CD4-positive, alpha-beta T cell treated with Interleukin-15 for 1 hour (primary cell): ENCODE measurements around the gene C1orf50.
A peak's percentile ranks its signal among the peaks of the same experiment; 100 is the strongest.
"Not testable (repeated sequence)": the region's sequence is repeated elsewhere in the genome, so short reads cannot be mapped to it uniquely, and the experiment has no call there.

ENCODE experiments used
- DNase-seq: peaks from one replicate; pipeline ENCODE4 v3.0.0-alpha.2; 2020

Gene C1orf50

GRCh38 chr1:42806171-42806570 is 39.1 kb downstream of the C1orf50 start:
- DNase-seq: no peak

- DNase-seq: no peak
Observed at GRCh38 chr1:42806593-42806992, 39.5 kb downstream of the C1orf50 start.

GRCh38 chr1:42807056-42807668 is 40.1 kb downstream of the C1orf50 start:
- no peak for DNase-seq

- DNase-seq: not testable (repeated sequence)
Observed at GRCh38 chr1:42814815-42815214, 47.8 kb downstream of the C1orf50 start.

- no peak for DNase-seq
Observed at GRCh38 chr1:42815941-42816584, 49.0 kb downstream of the C1orf50 start.

GRCh38 chr1:42816585-42817439 is 49.8 kb downstream of the C1orf50 start, which contains the start of the genes ERMAP and SVBP:
Gene ERMAP (plus strand): TSS chr1:42817122. CDS start chr1:42830449, 13,327 bp downstream.
Gene SVBP (minus strand): TSS chr1:42817397. CDS start chr1:42816544, 853 bp downstream.
- peak; percentile 92 for DNase-seq

- no peak for DNase-seq
Observed at GRCh38 chr1:42817440-42817767, 50.4 kb downstream of the C1orf50 start.

- no peak for DNase-seq
Observed at GRCh38 chr1:42817976-42818375, 50.9 kb downstream of the C1orf50 start.

GRCh38 chr1:42820813-42821212 is 53.8 kb downstream of the C1orf50 start:
- DNase-seq: no peak

- DNase-seq: no peak
Observed at GRCh38 chr1:42821690-42822089, 54.6 kb downstream of the C1orf50 start.

GRCh38 chr1:42822800-42823392 is 55.8 kb downstream of the C1orf50 start:
- no peak for DNase-seq

- no peak for DNase-seq
Observed at GRCh38 chr1:42824481-42825035, 57.5 kb downstream of the C1orf50 start.

GRCh38 chr1:42825036-42825851 is 58.2 kb downstream of the C1orf50 start:
- no peak for DNase-seq
